Activated CD4-positive, alpha-beta T cell treated with anti-CD3 and anti-CD28 coated beads for 48 hours (primary cell): Measurements from ENCODE around the gene TAF11L6.
A peak's percentile ranks its signal among the peaks of the same experiment; 100 is the strongest.
"Not testable (repeated sequence)": the region's sequence is repeated elsewhere in the genome, so short reads cannot be mapped to it uniquely, and the experiment has no call there.

Source experiments
- DNase-seq: peaks from one replicate; pipeline ENCODE4 v3.0.0-alpha.2; 2020

Gene TAF11L6

DNA sequence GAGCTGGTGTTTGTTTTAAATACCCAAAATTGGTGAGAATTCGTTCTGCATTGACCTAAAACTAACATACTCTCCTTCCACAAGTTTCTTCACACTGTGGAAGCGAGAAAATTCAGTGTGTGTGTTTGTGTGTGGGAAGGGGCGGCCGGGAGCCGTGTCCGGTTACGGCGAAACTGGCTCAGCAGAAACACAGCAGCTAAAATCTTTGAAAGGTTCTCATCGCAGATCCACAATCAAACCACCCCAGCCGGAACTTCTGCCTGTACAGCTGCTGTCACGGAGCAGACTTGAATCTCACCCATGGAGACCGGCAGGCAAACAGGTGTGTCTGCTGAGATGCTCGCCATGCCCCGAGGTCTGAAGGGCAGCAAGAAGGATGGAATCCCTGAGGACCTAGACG is at the start of gene TAF11L6:
Gene TAF11L6, plus strand, starts transcription at position 301 of the 400 bp plus-strand sequence.
- not testable (repeated sequence) for DNase-seq

- no peak for DNase-seq
These were observed 47.1 kb upstream of the TAF11L6 start for GRCh38 chr5:17481378-17481777.

GRCh38 chr5:17482790-17483189 is 45.7 kb upstream of the TAF11L6 start:
- no peak for DNase-seq

- not testable (repeated sequence) for DNase-seq
These were observed 41.9 kb upstream of the TAF11L6 start for GRCh38 chr5:17486464-17487173.

GRCh38 chr5:17487174-17487512 is 41.3 kb upstream of the TAF11L6 start:
- no peak for DNase-seq

DNA sequence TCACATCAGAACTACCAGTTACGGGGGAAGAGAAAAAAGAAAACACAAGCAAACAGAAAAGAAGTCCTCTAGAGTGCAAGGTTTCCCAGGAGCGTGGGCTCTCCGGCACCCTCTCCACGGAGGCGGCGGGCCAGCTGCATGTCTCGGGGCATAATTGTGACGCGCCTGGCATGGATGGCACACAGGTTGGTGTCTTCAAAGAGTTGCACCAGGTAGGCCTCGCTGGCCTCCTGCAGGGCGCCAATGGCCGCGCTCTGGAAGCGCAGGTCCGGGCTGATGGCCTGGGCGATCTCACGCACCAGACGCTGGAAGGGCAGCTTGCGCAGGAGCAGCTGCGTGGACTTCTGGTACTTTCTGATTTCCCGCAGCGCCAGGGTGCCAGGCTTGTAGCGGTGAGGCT is 37.2 kb upstream of the TAF11L6 start:
- not testable (repeated sequence) for DNase-seq

GRCh38 chr5:17492770-17493169 is 35.7 kb upstream of the TAF11L6 start:
- no peak for DNase-seq

- no peak for DNase-seq
These were observed 31.0 kb upstream of the TAF11L6 start for GRCh38 chr5:17497446-17497845.

DNA sequence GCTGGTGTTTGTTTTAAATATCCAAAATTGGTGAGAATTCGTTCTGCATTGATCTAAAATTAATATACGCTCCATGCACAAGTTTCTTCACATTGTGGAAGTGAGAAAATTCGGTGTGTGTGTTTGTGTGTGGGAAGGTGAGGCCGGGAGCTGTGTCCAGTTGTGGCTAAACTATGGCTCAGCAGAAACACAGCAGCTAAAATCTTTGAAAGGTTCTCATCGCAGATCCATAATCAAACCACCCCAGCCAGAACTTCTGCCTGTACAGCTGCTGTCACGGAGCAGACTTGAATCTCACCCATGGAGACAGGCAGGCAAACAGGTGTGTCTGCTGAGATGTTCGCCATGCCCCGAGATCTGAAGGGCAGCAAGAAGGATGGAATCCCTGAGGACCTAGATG is 30.5 kb upstream of the TAF11L6 start, which contains the start of gene TAF11L2:
Gene TAF11L2, plus strand, starts transcription at position 301 of the 400 bp plus-strand sequence.
- DNase-seq = not testable (repeated sequence)

DNA sequence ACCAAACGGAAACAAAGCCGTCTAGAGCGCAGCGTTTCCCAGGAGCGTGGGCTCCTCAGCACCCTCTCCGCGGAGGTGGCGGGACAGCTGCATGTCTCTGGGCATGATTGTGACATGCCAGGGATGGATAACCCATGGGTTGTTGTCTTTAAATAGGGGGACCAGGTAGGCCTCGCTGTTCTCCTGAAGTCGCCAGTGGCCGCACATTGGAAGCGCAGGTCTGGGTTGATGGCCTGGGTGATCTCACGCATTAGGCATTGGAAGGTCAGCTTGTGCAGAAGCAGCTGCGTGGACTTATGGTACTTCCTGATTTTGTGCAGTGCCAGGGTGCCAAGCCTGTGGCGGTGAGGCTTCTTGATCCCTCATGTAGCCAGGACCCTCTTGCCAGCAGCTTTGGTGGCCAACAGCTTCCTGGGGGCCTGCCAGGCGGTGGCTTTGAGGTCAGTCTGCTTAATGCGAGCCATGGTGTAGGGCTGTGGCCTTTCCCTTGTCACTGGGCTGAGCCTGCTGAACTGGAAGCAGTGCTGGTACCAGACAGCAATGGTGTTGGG is 16.6 kb upstream of the TAF11L6 start:
- no peak for DNase-seq

- DNase-seq = not testable (repeated sequence)
These were observed 10.9 kb upstream of the TAF11L6 start for GRCh38 chr5:17517526-17517925.

- DNase-seq = not testable (repeated sequence)
These were observed 10.4 kb upstream of the TAF11L6 start, which contains the start of gene TAF11L3 for GRCh38 chr5:17518067-17518466. Gene TAF11L3 (plus strand): TSS chr5:17518367.

DNA sequence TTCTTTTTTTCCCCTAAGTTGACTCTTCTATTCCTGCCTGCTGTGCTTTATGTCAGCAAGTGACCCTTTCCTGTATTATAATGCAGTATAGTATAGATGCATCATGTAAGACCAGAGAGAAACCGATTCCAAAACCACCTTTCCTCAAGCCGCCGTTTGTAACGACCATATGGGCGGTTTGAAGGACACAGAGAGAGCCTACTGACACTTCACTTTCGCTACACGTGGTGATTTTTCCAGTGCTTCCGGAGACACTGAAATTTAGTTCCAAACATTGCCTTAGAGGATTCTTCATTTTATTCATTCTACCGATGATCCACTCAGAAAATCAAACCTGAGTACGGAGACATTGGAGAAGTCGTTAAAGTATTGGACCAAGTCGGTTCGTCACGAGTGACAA is 9.0 kb upstream of the TAF11L6 start:
- DNase-seq = not testable (repeated sequence)

- DNase-seq = not testable (repeated sequence)
These were observed 7.0 kb upstream of the TAF11L6 start, which contains the start of gene TAF11L4 for GRCh38 chr5:17521501-17521900. Gene TAF11L4 (plus strand): TSS chr5:17521801.

DNA sequence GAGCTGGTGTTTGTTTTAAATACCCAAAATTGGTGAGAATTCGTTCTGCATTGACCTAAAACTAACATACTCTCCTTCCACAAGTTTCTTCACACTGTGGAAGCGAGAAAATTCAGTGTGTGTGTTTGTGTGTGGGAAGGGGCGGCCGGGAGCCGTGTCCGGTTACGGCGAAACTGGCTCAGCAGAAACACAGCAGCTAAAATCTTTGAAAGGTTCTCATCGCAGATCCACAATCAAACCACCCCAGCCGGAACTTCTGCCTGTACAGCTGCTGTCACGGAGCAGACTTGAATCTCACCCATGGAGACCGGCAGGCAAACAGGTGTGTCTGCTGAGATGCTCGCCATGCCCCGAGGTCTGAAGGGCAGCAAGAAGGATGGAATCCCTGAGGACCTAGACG is 3.5 kb upstream of the TAF11L6 start, which contains the start of gene TAF11L5:
Gene TAF11L5, plus strand, starts transcription at position 301 of the 400 bp plus-strand sequence.
- not testable (repeated sequence) for DNase-seq

GRCh38 chr5:17526504-17526903 is 2.0 kb upstream of the TAF11L6 start:
- DNase-seq = peak; percentile 4
